ENCODE measurements around the gene CDCA7L.
"Not testable (repeated sequence)": the region's sequence is repeated elsewhere in the genome, so short reads cannot be mapped to it uniquely, and the experiment has no call there.

The CDCA7L gene

GRCh38 chr7:21867816-21868575, 77.7 kb downstream of the CDCA7L start:
- H3K27me3 Mint-ChIP-seq: no peaks in the 10 kb centered on the region
- no peak for DNase-seq
- no peaks in the 10 kb centered on the region for H3K4me1 Mint-ChIP-seq (ENCODE audit: low read depth)
- H3K9me3 Mint-ChIP-seq: no peaks in the 10 kb centered on the region
- H3K27ac Mint-ChIP-seq: no peak overlapping the region
- H3K4me3 Mint-ChIP-seq: no peak overlapping the region
- H3K36me3 Mint-ChIP-seq (ENCODE audit: low read depth): peaks cover 2% of the 10 kb centered on the region

- DNase-seq: no peak
- no peak overlapping the region for H3K27ac Mint-ChIP-seq
- no peaks in the 10 kb centered on the region for H3K36me3 Mint-ChIP-seq (ENCODE audit: low read depth)
- no peaks in the 10 kb centered on the region for H3K9me3 Mint-ChIP-seq
- H3K27me3 Mint-ChIP-seq: no peaks in the 10 kb centered on the region
- H3K4me3 Mint-ChIP-seq: no peak overlapping the region
- no peaks in the 10 kb centered on the region for H3K4me1 Mint-ChIP-seq (ENCODE audit: low read depth)
Measured at GRCh38 chr7:21867226-21867625, 78.5 kb downstream of the CDCA7L start.

GRCh38 chr7:21866731-21867130, 79.0 kb downstream of the CDCA7L start:
- H3K27ac Mint-ChIP-seq: no peak overlapping the region
- H3K36me3 Mint-ChIP-seq (ENCODE audit: low read depth): no peaks in the 10 kb centered on the region
- H3K4me1 Mint-ChIP-seq (ENCODE audit: low read depth): no peaks in the 10 kb centered on the region
- no peak for DNase-seq
- H3K4me3 Mint-ChIP-seq: no peak overlapping the region
- peaks cover under 1% of the 10 kb centered on the region for H3K27me3 Mint-ChIP-seq
- no peaks in the 10 kb centered on the region for H3K9me3 Mint-ChIP-seq

- not testable (repeated sequence) for H3K27me3 Mint-ChIP-seq; H3K4me3 Mint-ChIP-seq; H3K9me3 Mint-ChIP-seq; H3K4me1 Mint-ChIP-seq (ENCODE audit: low read depth); DNase-seq; H3K36me3 Mint-ChIP-seq (ENCODE audit: low read depth); H3K27ac Mint-ChIP-seq
Measured at GRCh38 chr7:21865631-21866204, 80.0 kb downstream of the CDCA7L start.

- no peaks in the 10 kb centered on the region for H3K36me3 Mint-ChIP-seq (ENCODE audit: low read depth)
- DNase-seq: no peak
- H3K27me3 Mint-ChIP-seq: no peaks in the 10 kb centered on the region
- peak overlapping the region; percentile 6 for H3K4me3 Mint-ChIP-seq
- peak overlapping the region; percentile 80 for H3K27ac Mint-ChIP-seq
- H3K9me3 Mint-ChIP-seq: peaks cover 6% of the 10 kb centered on the region
- H3K4me1 Mint-ChIP-seq (ENCODE audit: low read depth): peaks cover 27% of the 10 kb centered on the region
Measured at GRCh38 chr7:21851559-21851967, 94.1 kb downstream of the CDCA7L start.
